Caco-2 (cell line): ENCODE data around the gene IQSEC1. TPM values are rescaled to one million over a fixed set of nuclear protein-coding genes. Genes with fewer than 3 reads are reported as not detected.

Experiments
- BruUV-seq: library from RNA; stranded (reverse); fragments of 400-500 nt; replicated peaks from 2 replicates; lab custom pipeline; 2021; lab: Mats Ljungman, UMichigan
- CTCF ChIA-PET: fragments of 300-600 bp; sonication (Branson Sonifier 250); formaldehyde crosslinking; loops from one replicate; lab custom pipeline; 2022; ENCODE audit warnings: antibody characterized with exemption; lab: Charles Lee
- POLR2A ChIA-PET: fragments of 300-600 bp; sonication (Branson Sonifier 250); formaldehyde crosslinking; loops from one replicate; lab custom pipeline; 2022; ENCODE audit warnings: antibody characterized with exemption; lab: Charles Lee
- DNase-seq, 2 experiments: peaks; one replicate each; pipeline versions ENCODE4 v3.0.0 to v3.0.0-alpha.2; 2020 to 2022
- H3K27me3 ChIP-seq: replicated peaks from 2 replicates; pipeline ENCODE4 v1.6.0; 2011; ENCODE audit warnings: low read length; ENCODE audit not compliant: control insufficient read depth, insufficient read depth
- H3K36me3 ChIP-seq: 2 replicates; pipeline ENCODE4 v1.5.1; 2011; ENCODE audit warnings: low read length; ENCODE audit not compliant: control insufficient read depth, insufficient read depth
- H3K4me1 ChIP-seq: fragments of 250-450 bp; sonication (Bioruptor Pico); 2 replicates; pipeline ENCODE4 v1.5.1; 2020; ENCODE audit warnings: mild to moderate bottlenecking
- H3K4me3 ChIP-seq: 2 replicates; pipeline ENCODE4 v1.5.1; 2011; ENCODE audit warnings: low read depth, mild to moderate bottlenecking, control low read depth, low read length
- H3K9me3 ChIP-seq: fragments of 250-450 bp; sonication (Bioruptor Pico); 2 replicates; pipeline ENCODE4 v1.5.1; 2020; ENCODE audit warnings: mild to moderate bottlenecking, moderate library complexity
- H3K27ac Mint-ChIP-seq: one replicate; pipeline ENCODE4 v1.8.0; 2022; ENCODE audit warnings: mixed read lengths; ENCODE audit not compliant: unreplicated experiment
- H3K27me3 Mint-ChIP-seq: one replicate; pipeline ENCODE4 v1.8.0; 2022; ENCODE audit warnings: mixed read lengths; ENCODE audit not compliant: insufficient read depth, unreplicated experiment
- H3K36me3 Mint-ChIP-seq: one replicate; pipeline ENCODE4 v1.8.0; 2022; ENCODE audit warnings: mild to moderate bottlenecking, mixed read lengths; ENCODE audit not compliant: insufficient read depth, unreplicated experiment
- H3K4me1 Mint-ChIP-seq: one replicate; pipeline ENCODE4 v1.8.0; 2022; ENCODE audit warnings: low read depth, mixed read lengths; ENCODE audit not compliant: unreplicated experiment
- H3K4me3 Mint-ChIP-seq: one replicate; pipeline ENCODE4 v1.8.0; 2022; ENCODE audit warnings: mild to moderate bottlenecking, moderate library complexity, mixed read lengths; ENCODE audit not compliant: unreplicated experiment
- H3K9me3 Mint-ChIP-seq: one replicate; pipeline ENCODE4 v1.8.0; 2022; ENCODE audit warnings: mixed read lengths; ENCODE audit not compliant: unreplicated experiment
- CTCF ChIP-seq, 2 experiments: fragments of 200-600 bp in 1 of 2; IDR thresholded peaks; 1 replicate in 1 of 2; 2 replicates in 1 of 2; pipeline versions ENCODE4 v1.5.1 to v1.8.0; 2011 to 2022; ENCODE audit warnings: antibody characterized with exemption in 1 of 2, control low read depth in 1 of 2, inconsistent platforms in 1 of 2, low read depth in 1 of 2, low read length in 1 of 2, mild to moderate bottlenecking in 1 of 2, moderate library complexity in 1 of 2; ENCODE audit not compliant: insufficient read depth in 1 of 2, severe bottlenecking in 1 of 2, unreplicated experiment in 1 of 2
- intact Hi-C: fragments of 100-400 bp; cut with micrococcal nuclease; formaldehyde crosslinking; loops from one replicate; pipeline ENCODE4 v1.10.0; 2022; ENCODE audit not compliant: unreplicated experiment
- total RNA-seq: library from RNA; stranded (reverse); gene quantifications from 2 replicates; pipeline ENCODE4 v1.2.3, GENCODE V29; 2022

The IQSEC1 gene
- total RNA-seq, 1 experiment from 2014 or later, result 40.0 TPM

- no TSS peak for BruUV-seq
- Mint-ChIP-seq H3K27me3 (no peaks in the 10 kb centered on the region), H3K4me1 (no peaks in the 10 kb centered on the region), H3K27ac (no peak overlapping the region), H3K36me3 (no peaks in the 10 kb centered on the region), H3K9me3 (no peaks in the 10 kb centered on the region), H3K4me3 (no peak overlapping the region)
- no peak for DNase-seq
- H3K27me3 ChIP-seq, result no peaks in the 10 kb centered on the region
- H3K4me3 ChIP-seq, result no peak overlapping the region
- intact Hi-C loops, result no loop called here
- peaks cover 10% of the 10 kb centered on the region for H3K4me1 ChIP-seq
- no peak for TF ChIP-seq CTCF (IDR thresholded peaks at IDR 0.05; ENCODE audit: insufficient read depth in 1 of 2, low read depth in 1 of 2, low read length in 1 of 2, severe bottlenecking in 1 of 2, unreplicated experiment in 1 of 2)
- no peaks in the 10 kb centered on the region for H3K9me3 ChIP-seq
- ChIA-PET POLR2A (no interaction called here), CTCF (no interaction called here)
- no peaks in the 10 kb centered on the region for H3K36me3 ChIP-seq
Measured at GRCh38 chr3:12990306-12990705, 82.9 kb downstream of the IQSEC1 start.

- Mint-ChIP-seq H3K4me3 (no peak overlapping the region), H3K4me1 (peaks cover 6% of the 10 kb centered on the region), H3K27me3 (no peaks in the 10 kb centered on the region), H3K36me3 (no peaks in the 10 kb centered on the region), H3K27ac (no peak overlapping the region), H3K9me3 (no peaks in the 10 kb centered on the region)
- Histone ChIP-seq H3K36me3 (no peaks in the 10 kb centered on the region), H3K4me3 (no peak overlapping the region), H3K9me3 (no peaks in the 10 kb centered on the region), H3K27me3 (no peaks in the 10 kb centered on the region), H3K4me1 (peaks cover 16% of the 10 kb centered on the region)
- intact Hi-C loops, result no loop called here
- TF ChIP-seq CTCF (IDR thresholded peaks at IDR 0.05; ENCODE audit: insufficient read depth in 1 of 2, low read depth in 1 of 2, low read length in 1 of 2, severe bottlenecking in 1 of 2, unreplicated experiment in 1 of 2), result no peak
- POLR2A ChIA-PET, result no interaction called here
- BruUV-seq, result no TSS peak
- no peak for DNase-seq
- CTCF ChIA-PET, result no interaction called here
Measured at GRCh38 chr3:12988728-12989454, 84.3 kb downstream of the IQSEC1 start.

- no peak for TF ChIP-seq CTCF (IDR thresholded peaks at IDR 0.05; ENCODE audit: insufficient read depth in 1 of 2, low read depth in 1 of 2, low read length in 1 of 2, severe bottlenecking in 1 of 2, unreplicated experiment in 1 of 2)
- CTCF ChIA-PET, result no interaction called here
- Mint-ChIP-seq H3K4me1 (peaks cover 6% of the 10 kb centered on the region), H3K27me3 (no peaks in the 10 kb centered on the region), H3K36me3 (no peaks in the 10 kb centered on the region), H3K27ac (no peak overlapping the region), H3K4me3 (no peak overlapping the region), H3K9me3 (no peaks in the 10 kb centered on the region)
- BruUV-seq, result no TSS peak
- DNase-seq, result no peak
- POLR2A ChIA-PET, result no interaction called here
- peaks cover 12% of the 10 kb centered on the region for H3K4me1 ChIP-seq
- H3K9me3 ChIP-seq, result no peaks in the 10 kb centered on the region
- H3K36me3 ChIP-seq, result no peaks in the 10 kb centered on the region
- intact Hi-C loops, result no loop called here
- H3K27me3 ChIP-seq, result no peaks in the 10 kb centered on the region
- H3K4me3 ChIP-seq, result no peak overlapping the region
Measured at GRCh38 chr3:12987602-12988001, 85.6 kb downstream of the IQSEC1 start.
